Prostate gland (tissue), 2 donors: ENCODE measurements around the gene HOXC12.

Experiments used
- CTCF ChIP-seq, 4 experiments: fragments of 200-600 bp in 2 of 4; fragments of 450-650 bp in 2 of 4; sonication (generic) in 2 of 4; IDR thresholded peaks; 1 replicate in 3 of 4; 2 replicates in 1 of 4; pipeline ENCODE4 v1.5.1; 2016 to 2019; ENCODE audit warnings: antibody characterized with exemption in 4 of 4, mild to moderate bottlenecking in 2 of 4, moderate library complexity in 2 of 4
- POLR2A ChIP-seq: fragments of 450-650 bp; IDR thresholded peaks from one replicate; pipeline ENCODE4 v1.6.1; 2016; ENCODE audit warnings: antibody characterized with exemption, mild to moderate bottlenecking

GRCh38 chr12:53983950-53984572 is 29.4 kb downstream of the HOXC12 start:
- no peak for TF ChIP-seq POLR2A
- TF ChIP-seq CTCF (IDR thresholded peaks at IDR 0.05) = no peak
